Hematopoietic multipotent progenitor cell treated with erythropoietin and hydrocortisone succinate and interleukin-3 and kit ligand, for 8 days (in vitro differentiated cells): Measurements from ENCODE around the gene CHST1.

Experiments used
- DNase-seq: peaks from one replicate; pipeline ENCODE4 v3.0.0-alpha.2; 2015

CHST1 gene

DNA sequence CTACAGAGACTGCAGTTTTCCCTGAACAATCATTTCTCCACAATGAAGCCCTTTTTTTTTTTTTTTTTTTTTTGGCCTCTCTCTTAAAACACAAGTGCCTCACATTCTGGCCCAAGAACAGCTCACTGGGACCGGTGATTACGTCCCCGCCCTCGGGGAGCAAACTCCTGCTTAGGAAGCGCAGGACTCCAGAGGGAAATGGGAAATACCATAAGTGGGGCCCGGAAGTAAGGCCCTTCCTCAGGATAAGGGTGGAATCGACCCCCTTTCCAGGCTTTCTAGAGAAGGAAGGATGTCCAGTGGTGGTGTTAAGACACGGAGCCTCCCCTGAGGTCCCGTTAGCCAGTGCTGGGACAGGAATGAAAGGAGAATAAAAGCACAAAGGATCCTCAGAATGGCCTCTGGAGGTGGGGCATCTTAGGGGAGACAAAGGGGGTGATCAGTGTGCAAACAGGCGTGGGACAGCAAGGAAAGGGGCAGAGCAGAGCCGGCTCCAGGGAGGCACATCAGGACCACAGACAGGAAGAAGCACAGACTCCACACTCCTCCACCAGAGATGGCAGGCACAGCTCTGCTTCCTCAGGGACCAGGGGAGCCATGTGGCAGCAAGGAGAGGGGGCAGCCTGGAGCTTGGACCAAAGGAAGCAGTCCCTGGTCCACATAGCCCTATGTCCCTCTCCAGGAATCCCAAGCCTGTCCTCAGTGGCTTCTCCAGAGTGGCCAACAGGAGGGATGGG is 61.3 kb downstream of the CHST1 start:
- DNase-seq: no peak

GRCh38 chr11:45599161-45599943 is 66.1 kb downstream of the CHST1 start:
- no peak for DNase-seq
